HEK293T (cell line): ENCODE results near the gene DHX9.

Experiments
- CTCF ChIA-PET: fragments of 350-600 bp; formaldehyde crosslinking; extraction: SDS; loops from one replicate; lab custom pipeline; 2021; ENCODE audit warnings: antibody characterized with exemption, inconsistent platforms; lab: Yijun Ruan, JAX
- POLR2A ChIA-PET: fragments of 350-600 bp; formaldehyde crosslinking; extraction: SDS; loops from one replicate; lab custom pipeline; 2020; ENCODE audit warnings: antibody characterized with exemption, inconsistent platforms; lab: Yijun Ruan, JAX
- DNase-seq: peaks from one replicate; pipeline ENCODE4 v3.0.0; 2012; ENCODE audit warnings: mixed read lengths; ENCODE audit errors: extremely low spot score
- ARNT ChIP-seq: fragments of 450-650 bp; IDR thresholded peaks from 2 replicates; pipeline ENCODE4 v1.6.1; 2017; ENCODE audit warnings: mild to moderate bottlenecking
- BHLHE40 ChIP-seq: fragments of 450-650 bp; IDR thresholded peaks from 2 replicates; pipeline ENCODE4 v1.6.1; 2016; ENCODE audit warnings: mild to moderate bottlenecking, moderate library complexity, borderline replicate concordance
- CTBP1 ChIP-seq: fragments of 450-650 bp; IDR thresholded peaks from 2 replicates; pipeline ENCODE4 v1.6.1; 2016; ENCODE audit warnings: borderline replicate concordance
- ELF4 ChIP-seq: fragments of 450-650 bp; IDR thresholded peaks from 2 replicates; pipeline ENCODE4 v1.6.1; 2017; ENCODE audit warnings: antibody characterized with exemption
- FOXA1 ChIP-seq: fragments of 450-650 bp; IDR thresholded peaks from 2 replicates; pipeline ENCODE4 v1.6.1; 2016; ENCODE audit warnings: mild to moderate bottlenecking
- FOXK2 ChIP-seq: fragments of 450-650 bp; IDR thresholded peaks from 2 replicates; pipeline ENCODE4 v1.6.1; 2016; ENCODE audit warnings: mild to moderate bottlenecking
- FOXM1 ChIP-seq: fragments of 450-650 bp; IDR thresholded peaks from 2 replicates; pipeline ENCODE4 v1.6.1; 2017; ENCODE audit warnings: mild to moderate bottlenecking, borderline replicate concordance
- HDGF ChIP-seq: fragments of 450-650 bp; IDR thresholded peaks from 2 replicates; pipeline ENCODE4 v1.6.1; 2017; ENCODE audit warnings: antibody characterized with exemption, borderline replicate concordance
- L3MBTL2 ChIP-seq: fragments of 450-650 bp; conservative IDR thresholded peaks from 2 replicates; pipeline ENCODE4 v1.6.1; 2016; ENCODE audit warnings: mild to moderate bottlenecking
- LEF1 ChIP-seq: fragments of 450-650 bp; IDR thresholded peaks from 2 replicates; pipeline ENCODE4 v1.6.1; 2017; ENCODE audit warnings: mild to moderate bottlenecking, borderline replicate concordance
- NFRKB ChIP-seq: fragments of 450-650 bp; IDR thresholded peaks from 2 replicates; pipeline ENCODE4 v1.6.1; 2016; ENCODE audit warnings: mild to moderate bottlenecking, moderate library complexity
- PKNOX1 ChIP-seq: fragments of 450-650 bp; IDR thresholded peaks from 2 replicates; pipeline ENCODE4 v1.6.1; 2016
- SP1 ChIP-seq: fragments of 450-650 bp; IDR thresholded peaks from 2 replicates; pipeline ENCODE4 v1.6.1; 2017
- SUZ12 ChIP-seq: fragments of 450-650 bp; IDR thresholded peaks from 2 replicates; pipeline ENCODE4 v1.6.1; 2016; ENCODE audit warnings: mild to moderate bottlenecking
- TARDBP ChIP-seq: fragments of 450-650 bp; IDR thresholded peaks from 2 replicates; pipeline ENCODE4 v1.6.1; 2016
- ZNF384 ChIP-seq: fragments of 450-650 bp; IDR thresholded peaks from 2 replicates; pipeline ENCODE4 v1.6.1; 2016

Gene DHX9

GRCh38 chr1:182869241-182869666, 30.1 kb downstream of the DHX9 start:
- TF ChIP-seq ELF4 (no peak), SUZ12 (no peak), LEF1 (no peak), BHLHE40 (no peak), FOXK2 (no peak), ZNF384 (no peak), TARDBP (no peak), ARNT (no peak), L3MBTL2 (no peak), SP1 (no peak), NFRKB (no peak), HDGF (no peak), FOXA1 (no peak), CTBP1 (no peak), FOXM1 (no peak), PKNOX1 (no peak)
- ChIA-PET CTCF (no interaction called here), POLR2A (no interaction called here)
- no peak for DNase-seq

GRCh38 chr1:182872881-182873280, 33.7 kb downstream of the DHX9 start:
- DNase-seq: no peak
- CTCF ChIA-PET: no interaction called here
- no peak for TF ChIP-seq FOXK2
- TF ChIP-seq BHLHE40: no peak
- no peak for TF ChIP-seq FOXA1
- no peak for TF ChIP-seq TARDBP
- no peak for TF ChIP-seq ZNF384
- no peak for TF ChIP-seq LEF1
- TF ChIP-seq HDGF: no peak
- no peak for TF ChIP-seq ARNT
- TF ChIP-seq L3MBTL2: no peak
- TF ChIP-seq FOXM1: no peak
- no peak for TF ChIP-seq ELF4
- no peak for TF ChIP-seq NFRKB
- no peak for TF ChIP-seq PKNOX1
- TF ChIP-seq SP1: no peak
- TF ChIP-seq CTBP1: no peak
- POLR2A ChIA-PET: no interaction called here

GRCh38 chr1:182875889-182876288, 36.7 kb downstream of the DHX9 start:
- no peak for DNase-seq
- POLR2A ChIA-PET: no interaction called here
- TF ChIP-seq FOXM1: no peak
- no peak for TF ChIP-seq HDGF
- TF ChIP-seq L3MBTL2: no peak
- no peak for TF ChIP-seq ELF4
- TF ChIP-seq TARDBP: no peak
- no peak for TF ChIP-seq LEF1
- no peak for TF ChIP-seq FOXK2
- TF ChIP-seq PKNOX1: no peak
- TF ChIP-seq CTBP1: no peak
- no peak for TF ChIP-seq SP1
- no peak for TF ChIP-seq ZNF384
- TF ChIP-seq BHLHE40: no peak
- CTCF ChIA-PET: no interaction called here

DNA sequence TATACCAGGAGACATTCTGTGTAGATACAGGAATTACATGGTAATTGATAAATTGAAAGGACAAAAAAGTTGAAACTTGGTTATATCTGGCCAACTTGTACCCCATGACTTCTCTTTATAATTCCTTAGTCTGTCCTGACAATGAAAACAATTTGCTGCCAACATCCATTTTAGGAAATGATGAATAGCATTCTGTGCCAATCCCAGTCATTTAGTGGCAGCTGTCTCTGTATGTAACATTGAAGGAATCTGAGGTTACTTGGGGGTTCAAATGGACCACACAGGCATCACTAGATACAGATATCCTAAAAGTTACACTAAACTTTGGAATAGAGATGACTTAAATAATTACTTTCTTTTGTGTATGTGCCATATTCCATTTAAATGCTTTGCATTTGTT, 38.2 kb downstream of the DHX9 start:
- DNase-seq: no peak
- ChIA-PET POLR2A (no interaction called here), CTCF (no interaction called here)
- no peak for TF ChIP-seq NFRKB
- no peak for TF ChIP-seq TARDBP
- no peak for TF ChIP-seq PKNOX1
- no peak for TF ChIP-seq ARNT
- no peak for TF ChIP-seq FOXK2
- no peak for TF ChIP-seq FOXM1
- no peak for TF ChIP-seq CTBP1
- no peak for TF ChIP-seq HDGF
- TF ChIP-seq L3MBTL2: no peak
- TF ChIP-seq FOXA1: no peak
- TF ChIP-seq BHLHE40: no peak

DNA sequence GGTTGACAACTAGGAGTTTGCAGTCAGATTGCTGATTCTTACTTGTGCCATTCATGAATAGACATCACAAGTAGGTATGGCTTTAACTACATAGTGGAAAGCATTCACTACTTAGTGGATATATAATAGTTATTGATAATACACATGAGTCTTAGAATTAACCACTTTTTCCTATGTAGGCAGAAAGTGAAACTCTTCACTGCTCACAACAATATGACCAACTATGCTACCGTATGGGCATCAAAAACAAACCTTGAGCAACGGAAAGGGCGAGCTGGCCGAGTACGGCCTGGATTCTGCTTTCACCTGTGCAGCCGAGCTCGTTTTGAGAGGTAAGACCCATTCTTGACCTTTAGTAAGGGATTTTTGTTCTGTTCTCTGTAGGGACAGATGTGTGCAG, 38.7 kb downstream of the DHX9 start:
- no peak for TF ChIP-seq SUZ12
- no peak for TF ChIP-seq L3MBTL2
- no peak for TF ChIP-seq FOXM1
- no peak for TF ChIP-seq FOXK2
- no peak for TF ChIP-seq ELF4
- TF ChIP-seq NFRKB: no peak
- TF ChIP-seq SP1: no peak
- CTCF ChIA-PET: no interaction called here
- no peak for DNase-seq
- POLR2A ChIA-PET: no interaction called here

- TF ChIP-seq ARNT (no peak), FOXM1 (no peak), CTBP1 (no peak), ELF4 (no peak), HDGF (no peak), L3MBTL2 (no peak), BHLHE40 (no peak), SUZ12 (no peak), SP1 (no peak)
Measured at GRCh38 chr1:182884872-182885271, 45.7 kb downstream of the DHX9 start.

More at GRCh38 chr1:182884872-182885271, 45.7 kb downstream of the DHX9 start:
- ChIA-PET CTCF (interaction anchor here (0.6 kb wide), 1 partner anchor 739 kb away, joined by 3 read pairs; no protein-coding TSS in a partner anchor), POLR2A (no interaction called here)
- DNase-seq: no peak
